ENCODE data around the gene TYW5. TPM values are rescaled to one million over a fixed set of nuclear protein-coding genes. Genes with fewer than 3 reads are reported as not detected.
A peak's percentile ranks its signal among the peaks of the same experiment; 100 is the strongest.

The TYW5 gene
- total and polyA plus RNA-seq, 2 of the 13 experiments (the other 11 are each of a cell fraction or from before 2014, with no cell fraction given) = 8.3 to 14.6 TPM

GRCh38 chr2:199911052-199911876 is 44.0 kb downstream of the TYW5 start, which contains the start of gene C2orf69 (continued):
- TF ChIP-seq HNRNPUL1 (IDR thresholded peaks at IDR 0.05; ENCODE audit: low read depth, low read length) (no peak), ZNF574 (CRISPR knock-in tag; IDR thresholded peaks at IDR 0.05) (peak; percentile 76), ZFP36L1 (CRISPR knock-in tag; IDR thresholded peaks at IDR 0.05) (0 out of 2 replicates have a peak, but pooled peaks have one; percentile 59), RERE (CRISPR knock-in tag; IDR thresholded peaks at IDR 0.05; ENCODE audit: low read depth) (0 out of 2 replicates have a peak, but pooled peaks have one; percentile 46), DBP (CRISPR knock-in tag; IDR thresholded peaks at IDR 0.05; ENCODE audit: not compliant biosample characterization) (peak; percentile 29), FOXO4 (CRISPR knock-in tag; conservative IDR thresholded peaks at IDR 0.05) (no peak), ZNF713 (CRISPR knock-in tag; IDR thresholded peaks at IDR 0.05) (peak; percentile 41; the same call in 1 of the 2 replicates), SMAD3 (CRISPR knock-in tag; IDR thresholded peaks at IDR 0.05) (no peak), MEIS2 (CRISPR knock-in tag; IDR thresholded peaks at IDR 0.05) (peak; percentile 65), ZBTB21 (CRISPR knock-in tag; IDR thresholded peaks at IDR 0.05) (no peak), ZNF343 (CRISPR knock-in tag; IDR thresholded peaks at IDR 0.05) (peak; percentile 81; the same call in 1 of the 2 replicates), ZMYM3 (CRISPR knock-in tag; IDR thresholded peaks at IDR 0.05) (peak; percentile 73), SMYD3 (CRISPR knock-in tag; IDR thresholded peaks at IDR 0.05) (peak; percentile 94), ZFP62 (CRISPR knock-in tag; IDR thresholded peaks at IDR 0.05) (no peak), KLF9 (CRISPR knock-in tag; IDR thresholded peaks at IDR 0.05; ENCODE audit: low read depth) (no peak), ZBTB20 (CRISPR knock-in tag; IDR thresholded peaks at IDR 0.05; ENCODE audit: borderline replicate concordance, low read depth) (no peak), ZNF224 (CRISPR knock-in tag; IDR thresholded peaks at IDR 0.05) (peak; percentile 31), KDM5A (IDR thresholded peaks at IDR 0.05; ENCODE audit: borderline replicate concordance, low read length) (peak; percentile 61; the same call in 1 of the 2 replicates)
